Progenitor cell of endocrine pancreas (in vitro differentiated cells): Measurements from ENCODE around the gene LRRC36. TPM values are rescaled to one million over a fixed set of nuclear protein-coding genes. Genes with fewer than 3 reads are reported as not detected.

Experiments used
- DNase-seq: peaks from one replicate; pipeline ENCODE4 v3.0.0; 2021; ENCODE audit warnings: low spot score; ENCODE audit not compliant: unreplicated experiment
- H3K27ac Mint-ChIP-seq: 2 replicates; pipeline ENCODE4 v1.8.0; 2021; ENCODE audit warnings: mild to moderate bottlenecking, moderate library complexity, mixed read lengths
- H3K27me3 Mint-ChIP-seq: 2 replicates; pipeline ENCODE4 v1.8.0; 2021; ENCODE audit warnings: mixed read lengths
- H3K36me3 Mint-ChIP-seq: 2 replicates; pipeline ENCODE4 v1.8.0; 2022; ENCODE audit warnings: mixed read lengths; ENCODE audit not compliant: insufficient read depth
- H3K4me1 Mint-ChIP-seq: 2 replicates; pipeline ENCODE4 v1.8.0; 2021; ENCODE audit warnings: low read depth, mixed read lengths
- H3K4me3 Mint-ChIP-seq: 2 replicates; pipeline ENCODE4 v1.8.0; 2021; ENCODE audit warnings: low read depth, mild to moderate bottlenecking, moderate library complexity, mixed read lengths
- H3K9me3 Mint-ChIP-seq: 2 replicates; pipeline ENCODE4 v1.8.0; 2021; ENCODE audit warnings: low read depth, mixed read lengths
- CTCF ChIP-seq: fragments of 200-600 bp; sonication (generic); IDR thresholded peaks from one replicate; pipeline ENCODE4 v1.5.0; 2021; ENCODE audit warnings: antibody characterized with exemption, mild to moderate bottlenecking; ENCODE audit not compliant: unreplicated experiment
- total RNA-seq: library from RNA; stranded (reverse); gene quantifications from 2 replicates; pipeline ENCODE4 v1.2.1, GENCODE V29; 2021

The LRRC36 gene
- total RNA-seq, 1 donor from 2014 or later, result 1.6 TPM

GRCh38 chr16:67430504-67430976, 103.9 kb downstream of the LRRC36 start:
- no peaks in the 10 kb centered on the region for H3K9me3 Mint-ChIP-seq
- peaks cover 15% of the 10 kb centered on the region for H3K4me1 Mint-ChIP-seq
- TF ChIP-seq CTCF, result no peak
- H3K36me3 Mint-ChIP-seq, result no peaks in the 10 kb centered on the region
- DNase-seq, result peak; percentile 38
- peak overlapping the region; percentile 94 for H3K27ac Mint-ChIP-seq
- H3K4me3 Mint-ChIP-seq, result peak overlapping the region; percentile 78
- H3K27me3 Mint-ChIP-seq, result peaks cover 31% of the 10 kb centered on the region

- H3K9me3 Mint-ChIP-seq, result no peaks in the 10 kb centered on the region
- peak within 1 kb of the TSS; percentile 85 for H3K4me3 Mint-ChIP-seq
- peak; percentile 56 for DNase-seq
- peaks cover 26% of the 10 kb centered on the region for H3K27me3 Mint-ChIP-seq
- peak; percentile 23 for TF ChIP-seq CTCF
- peaks cover 15% of the 10 kb centered on the region for H3K4me1 Mint-ChIP-seq
- peak within 1 kb of the TSS; percentile 95 for H3K27ac Mint-ChIP-seq
- no peaks in the 10 kb centered on the region for H3K36me3 Mint-ChIP-seq
Observed at GRCh38 chr16:67430977-67431774, 104.6 kb downstream of the LRRC36 start, which contains the start of gene HSD11B2. Gene HSD11B2, plus strand, starts transcription at chr16:67431121. Its CDS starts 128 bp downstream, at chr16:67431249.

DNA sequence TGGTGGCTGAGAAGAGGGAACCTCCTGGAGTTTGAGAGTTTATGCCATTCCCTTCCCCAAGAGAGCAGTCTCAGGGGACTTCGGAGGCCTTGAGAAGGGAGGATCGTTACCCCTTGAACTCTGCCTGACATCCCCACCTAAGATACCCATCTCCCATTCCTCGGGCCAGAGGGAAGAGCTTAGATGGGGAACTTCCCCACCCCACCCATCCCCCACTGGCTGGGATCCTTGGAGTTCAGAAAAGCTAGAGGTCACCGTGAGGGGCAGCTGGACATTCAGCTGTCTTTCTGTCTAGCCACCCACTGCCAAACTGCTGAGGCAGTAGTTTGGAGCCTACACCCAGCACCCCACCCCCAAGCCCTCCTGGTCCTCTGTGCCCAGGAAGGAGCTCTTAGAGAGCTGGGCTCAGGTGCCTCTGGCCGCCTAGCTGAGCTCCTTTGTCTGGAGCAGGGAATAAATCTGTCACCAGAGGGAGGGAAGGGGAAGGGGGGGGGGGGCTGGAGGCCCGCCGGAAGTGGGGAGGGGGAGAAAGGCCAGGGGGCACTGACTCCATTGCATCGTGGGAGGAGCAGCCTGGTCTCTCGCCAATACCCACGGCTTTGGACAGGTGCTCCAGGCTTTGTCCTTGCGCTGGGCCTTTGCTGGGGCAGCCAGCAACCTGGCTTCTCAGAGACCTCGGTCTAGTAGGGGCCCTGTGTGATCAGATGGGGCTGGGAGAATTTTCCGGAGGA, 105.3 kb downstream of the LRRC36 start:
- Mint-ChIP-seq H3K27me3 (peaks cover 20% of the 10 kb centered on the region), H3K9me3 (no peaks in the 10 kb centered on the region), H3K27ac (peak overlapping the region; percentile 99), H3K4me3 (peak overlapping the region; percentile 85), H3K4me1 (peaks cover 15% of the 10 kb centered on the region), H3K36me3 (peaks cover 1% of the 10 kb centered on the region)
- DNase-seq, result peak; percentile 23
- no peak for TF ChIP-seq CTCF

GRCh38 chr16:67432506-67432890, 105.9 kb downstream of the LRRC36 start:
- TF ChIP-seq CTCF, result no peak
- peaks cover 3% of the 10 kb centered on the region for H3K36me3 Mint-ChIP-seq
- DNase-seq, result no peak
- H3K4me1 Mint-ChIP-seq, result peaks cover 15% of the 10 kb centered on the region
- peaks cover 16% of the 10 kb centered on the region for H3K27me3 Mint-ChIP-seq
- H3K9me3 Mint-ChIP-seq, result no peaks in the 10 kb centered on the region
- H3K27ac Mint-ChIP-seq, result peak overlapping the region; percentile 99
- H3K4me3 Mint-ChIP-seq, result peak overlapping the region; percentile 85

- TF ChIP-seq CTCF, result no peak
- Mint-ChIP-seq H3K36me3 (peaks cover 3% of the 10 kb centered on the region), H3K4me1 (peaks cover 15% of the 10 kb centered on the region), H3K27me3 (peaks cover 16% of the 10 kb centered on the region), H3K27ac (peak overlapping the region; percentile 99), H3K9me3 (no peaks in the 10 kb centered on the region), H3K4me3 (peak overlapping the region; percentile 85)
- DNase-seq, result no peak
Observed at GRCh38 chr16:67433131-67433719, 106.6 kb downstream of the LRRC36 start.
